H7 (cell line): ENCODE measurements around the gene KRTAP4-8. TPM values are rescaled to one million over a fixed set of nuclear protein-coding genes. Genes with fewer than 3 reads are reported as not detected.
"Not testable (repeated sequence)": the region's sequence is repeated elsewhere in the genome, so short reads cannot be mapped to it uniquely, and the experiment has no call there.

Experiments used
- DNase-seq: peaks from one replicate; pipeline ENCODE4 v3.0.0; 2012
- H3K27me3 ChIP-seq: 2 replicates; pipeline ENCODE4 v1.6.0; 2011; ENCODE audit warnings: mild to moderate bottlenecking, low read length; ENCODE audit not compliant: control insufficient read depth, insufficient read depth
- H3K36me3 ChIP-seq: replicated peaks from 2 replicates; pipeline ENCODE4 v1.5.1; 2011; ENCODE audit warnings: low read length; ENCODE audit not compliant: control insufficient read depth, insufficient read depth
- H3K4me3 ChIP-seq: 2 replicates; pipeline ENCODE4 v1.5.1; 2011; ENCODE audit warnings: low read depth, mild to moderate bottlenecking, control low read depth, low read length, moderate library complexity; ENCODE audit not compliant: insufficient read depth
- total RNA-seq: library from RNA; depleted of rRNA; stranded (reverse); fragments of >200 nt; shearing (Covaris generic); gene quantifications from 2 replicates; pipeline ENCODE4 v1.2.3, GENCODE V29; 2014

Gene KRTAP4-8
- total RNA-seq, 1 experiment from 2014 or later: not detected

- no peaks in the 10 kb centered on the region for H3K36me3 ChIP-seq
- no peak overlapping the region for H3K4me3 ChIP-seq
- no peaks in the 10 kb centered on the region for H3K27me3 ChIP-seq
- no peak for DNase-seq
These were observed 539 bp upstream of the KRTAP4-8 start for GRCh38 chr17:41098481-41098880.

GRCh38 chr17:41096055-41096454, 1.9 kb downstream of the KRTAP4-8 start:
- DNase-seq: no peak
- H3K4me3 ChIP-seq: no peak overlapping the region
- no peaks in the 10 kb centered on the region for H3K27me3 ChIP-seq
- no peaks in the 10 kb centered on the region for H3K36me3 ChIP-seq

DNA sequence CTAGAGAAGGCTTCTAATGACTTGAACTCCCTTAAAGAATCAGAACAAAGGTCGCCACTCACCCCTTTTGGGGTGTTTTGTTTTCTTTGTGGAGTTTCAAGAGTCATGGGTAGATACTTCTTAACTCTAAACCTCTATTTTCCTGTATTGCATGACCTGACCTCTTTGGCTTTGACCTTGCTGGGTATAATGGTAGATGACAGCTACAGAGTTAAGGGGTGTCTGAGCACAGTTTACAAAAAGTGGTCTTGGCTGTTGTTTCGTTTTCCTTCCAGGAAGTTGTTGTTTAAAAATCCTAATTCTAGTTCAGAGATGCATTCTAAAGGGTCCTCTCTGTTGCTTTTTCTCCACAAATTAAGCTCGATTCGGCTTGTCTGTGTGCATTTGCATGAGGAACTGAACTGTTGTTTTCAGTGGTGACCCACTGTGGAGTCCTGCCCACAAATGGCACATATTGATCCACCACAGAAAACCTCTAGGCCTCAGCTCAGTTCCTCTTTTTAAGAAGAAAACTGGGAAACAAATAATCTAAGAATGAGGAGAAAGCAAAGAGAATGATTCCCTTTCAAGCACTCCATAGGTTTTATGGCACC, 9.1 kb downstream of the KRTAP4-8 start:
- DNase-seq, H3K4me3 ChIP-seq, H3K27me3 ChIP-seq, H3K36me3 ChIP-seq: not testable (repeated sequence)

DNA sequence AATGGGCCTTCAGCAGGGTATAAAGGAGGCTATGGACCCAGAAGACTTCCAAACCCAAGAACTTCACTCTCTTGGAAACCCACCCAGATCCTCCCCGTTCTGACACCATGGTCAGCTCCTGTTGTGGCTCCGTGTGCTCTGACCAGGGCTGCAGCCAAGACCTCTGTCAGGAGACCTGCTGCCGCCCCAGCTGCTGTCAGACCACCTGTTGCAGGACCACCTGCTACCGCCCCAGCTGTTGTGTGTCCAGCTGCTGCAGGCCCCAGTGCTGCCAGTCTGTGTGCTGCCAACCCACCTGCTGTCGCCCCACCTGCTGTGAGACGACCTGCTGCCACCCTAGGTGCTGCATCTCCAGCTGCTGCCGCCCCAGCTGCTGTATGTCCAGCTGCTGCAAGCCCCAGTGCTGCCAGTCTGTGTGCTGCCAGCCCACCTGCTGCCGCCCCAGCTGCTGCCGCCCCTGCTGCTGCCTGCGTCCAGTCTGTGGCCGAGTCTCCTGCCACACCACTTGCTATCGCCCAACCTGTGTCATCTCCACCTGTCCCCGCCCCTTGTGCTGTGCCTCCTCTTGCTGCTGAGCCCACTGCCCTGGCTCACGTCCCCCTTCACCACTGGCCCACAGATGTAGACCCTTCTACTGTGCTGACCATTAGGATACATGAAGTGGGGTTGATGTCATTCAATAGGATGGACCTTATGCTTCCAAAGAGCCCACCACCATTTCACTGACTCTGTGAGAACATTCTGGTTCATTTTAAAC, 13.7 kb downstream of the KRTAP4-8 start, which contains the start of gene KRTAP4-7:
KRTAP4-7 (plus strand) TSS at position 51 of the 757 bp plus-strand sequence; CDS start at position 108, 57 bp downstream.
- H3K4me3 ChIP-seq, H3K36me3 ChIP-seq, H3K27me3 ChIP-seq, DNase-seq: not testable (repeated sequence)

GRCh38 chr17:41083427-41083826, 14.5 kb downstream of the KRTAP4-8 start:
- not testable (repeated sequence) for H3K27me3 ChIP-seq, H3K4me3 ChIP-seq, DNase-seq, H3K36me3 ChIP-seq

- no peaks in the 10 kb centered on the region for H3K27me3 ChIP-seq
- no peak for DNase-seq
- no peak overlapping the region for H3K4me3 ChIP-seq
- H3K36me3 ChIP-seq: no peaks in the 10 kb centered on the region
These were observed 15.3 kb downstream of the KRTAP4-8 start for GRCh38 chr17:41082626-41083025.

DNA sequence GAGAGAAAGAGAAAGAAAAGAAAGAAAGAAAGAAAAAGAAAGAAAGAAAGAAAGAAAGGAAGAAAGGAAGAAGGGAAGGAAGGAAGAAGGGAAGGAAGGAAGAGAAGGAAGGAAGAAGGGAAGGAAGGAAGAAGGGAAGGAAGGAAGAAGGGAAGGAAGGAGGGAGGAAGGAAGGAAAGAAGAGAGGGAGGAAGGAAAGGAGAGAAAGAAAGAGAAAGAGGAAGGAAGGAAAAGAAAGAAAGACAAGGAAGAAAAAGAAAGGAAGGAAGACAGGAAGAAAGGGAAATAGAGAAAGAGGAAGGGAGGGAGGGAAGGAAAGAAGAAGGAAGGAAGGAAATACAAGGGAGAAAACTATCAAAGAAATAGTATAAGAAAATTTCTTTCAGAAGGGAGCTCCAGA, 21.2 kb downstream of the KRTAP4-8 start:
- DNase-seq: no peak
- no peak overlapping the region for H3K4me3 ChIP-seq
- H3K27me3 ChIP-seq: no peaks in the 10 kb centered on the region
- H3K36me3 ChIP-seq: no peaks in the 10 kb centered on the region

- Histone ChIP-seq H3K4me3 (no peak overlapping the region), H3K27me3 (no peaks in the 10 kb centered on the region), H3K36me3 (no peaks in the 10 kb centered on the region)
- DNase-seq: no peak
These were observed 24.3 kb downstream of the KRTAP4-8 start for GRCh38 chr17:41073676-41074075.

GRCh38 chr17:41071606-41072360, 26.2 kb downstream of the KRTAP4-8 start:
- DNase-seq: no peak
- no peaks in the 10 kb centered on the region for H3K27me3 ChIP-seq
- H3K36me3 ChIP-seq: no peaks in the 10 kb centered on the region
- H3K4me3 ChIP-seq: no peak overlapping the region

DNA sequence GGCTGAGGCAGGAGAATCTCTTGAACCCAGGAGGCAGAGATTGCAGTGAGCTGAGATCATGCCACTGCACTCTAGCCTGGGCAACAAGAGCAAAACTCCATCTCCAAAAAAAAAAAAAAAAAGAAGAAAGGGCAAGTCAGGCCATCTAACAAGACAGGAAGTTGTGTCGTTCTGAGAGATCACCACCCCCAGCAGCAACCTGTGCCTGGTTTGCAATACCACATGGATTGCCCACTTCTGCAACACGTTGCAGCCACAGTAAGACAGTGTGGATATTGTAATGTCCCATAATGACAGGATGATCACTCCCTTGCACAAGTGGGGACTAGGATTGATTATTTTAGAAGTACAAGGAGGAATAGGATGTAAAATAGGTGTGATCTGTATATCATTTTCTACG, 28.9 kb downstream of the KRTAP4-8 start:
- H3K27me3 ChIP-seq: no peaks in the 10 kb centered on the region
- H3K36me3 ChIP-seq: no peaks in the 10 kb centered on the region
- no peak for DNase-seq
- no peak overlapping the region for H3K4me3 ChIP-seq

DNA sequence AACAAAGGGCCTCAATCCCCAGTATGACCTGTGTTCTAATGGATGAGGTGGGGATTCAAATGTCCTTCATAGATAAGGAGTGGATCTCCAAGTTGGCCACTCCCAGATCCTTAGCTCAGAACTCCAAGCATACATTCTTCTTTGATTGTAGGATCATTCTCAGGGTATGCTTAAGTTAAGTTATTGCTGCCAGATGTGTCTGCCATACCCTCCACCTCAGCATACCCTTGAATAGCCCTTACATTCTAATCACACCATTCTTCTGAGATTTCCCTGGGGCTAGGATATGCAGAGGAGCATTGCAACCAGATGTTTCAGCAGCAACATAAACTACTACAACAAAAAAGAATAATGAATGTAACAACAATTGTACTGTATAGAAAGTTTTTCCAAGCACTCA, 30.7 kb downstream of the KRTAP4-8 start:
- H3K36me3 ChIP-seq: no peaks in the 10 kb centered on the region
- no peak overlapping the region for H3K4me3 ChIP-seq
- DNase-seq: no peak
- H3K27me3 ChIP-seq: no peaks in the 10 kb centered on the region

- DNase-seq: no peak
- no peaks in the 10 kb centered on the region for H3K36me3 ChIP-seq
- H3K27me3 ChIP-seq: no peaks in the 10 kb centered on the region
These were observed 31.9 kb downstream of the KRTAP4-8 start, which contains the start of gene KRTAP2-4 for GRCh38 chr17:41065829-41066624. KRTAP2-4 (minus strand) TSS chr17:41065879; CDS start chr17:41065845, 34 bp downstream.

GRCh38 chr17:41065016-41065689, 32.8 kb downstream of the KRTAP4-8 start:
- not testable (repeated sequence) for H3K36me3 ChIP-seq, DNase-seq, H3K27me3 ChIP-seq, H3K4me3 ChIP-seq

More at GRCh38 chr17:41065829-41066624, 31.9 kb downstream of the KRTAP4-8 start, which contains the start of gene KRTAP2-4:
- no peak within 1 kb of the TSS for H3K4me3 ChIP-seq

- no peaks in the 10 kb centered on the region for H3K27me3 ChIP-seq
- H3K36me3 ChIP-seq: no peaks in the 10 kb centered on the region
- H3K4me3 ChIP-seq: no peak overlapping the region
- DNase-seq: no peak
These were observed 33.6 kb downstream of the KRTAP4-8 start for GRCh38 chr17:41064301-41064700.
